Liver (tissue), 9 donors: Measurements from ENCODE around the gene STEAP3. TPM values are rescaled to one million over a fixed set of nuclear protein-coding genes. Genes with fewer than 3 reads are reported as not detected.

ENCODE experiments used
- DNase-seq: peaks from one replicate; pipeline ENCODE4 v3.0.0-alpha.2; 2017; ENCODE audit warnings: low spot score
- H3K27ac ChIP-seq, 2 donors: one replicate each; pipeline ENCODE4 v1.7.0; 2013; ENCODE audit warnings: inconsistent platforms in 2 of 2, low read length in 2 of 2, control low read depth in 1 of 2, low read depth in 1 of 2, mild to moderate bottlenecking in 1 of 2
- H3K27me3 ChIP-seq, 4 donors: one replicate each; pipeline versions ENCODE4 v1.6.1 to v1.7.0; 2013; ENCODE audit warnings: low read length in 3 of 4, inconsistent platforms in 1 of 4, mild to moderate bottlenecking in 1 of 4, moderate library complexity in 1 of 4; ENCODE audit not compliant: control insufficient read depth in 4 of 4, insufficient read depth in 4 of 4
- H3K36me3 ChIP-seq, 4 donors: one replicate each; pipeline versions ENCODE4 v1.6.1 to v1.7.0; 2013; ENCODE audit warnings: low read length in 3 of 4, mild to moderate bottlenecking in 3 of 4, low read depth in 1 of 4, moderate library complexity in 1 of 4; ENCODE audit not compliant: control insufficient read depth in 4 of 4, insufficient read depth in 3 of 4
- H3K4me1 ChIP-seq, 4 donors: one replicate each; pipeline versions ENCODE4 v1.6.1 to v1.7.0; 2013; ENCODE audit warnings: low read length in 3 of 4, mild to moderate bottlenecking in 3 of 4, moderate library complexity in 1 of 4; ENCODE audit not compliant: control insufficient read depth in 4 of 4, insufficient read depth in 4 of 4
- H3K4me3 ChIP-seq, 3 donors: one replicate each; pipeline versions ENCODE4 v1.6.1 to v1.7.0; 2013; ENCODE audit warnings: low read length in 3 of 3, control low read depth in 1 of 3, low read depth in 1 of 3, mild to moderate bottlenecking in 1 of 3
- H3K9ac ChIP-seq, 2 donors: one replicate each; pipeline ENCODE4 v1.7.0; 2013; ENCODE audit warnings: low read length in 2 of 2, mild to moderate bottlenecking in 2 of 2, moderate library complexity in 2 of 2, control low read depth in 1 of 2, low read depth in 1 of 2
- H3K9me3 ChIP-seq, 4 donors: one replicate each; pipeline versions ENCODE4 v1.6.1 to v1.7.0; 2013; ENCODE audit warnings: low read length in 3 of 4; ENCODE audit not compliant: control insufficient read depth in 4 of 4
- EGR1 ChIP-seq, 2 donors: IDR thresholded peaks; 2 replicates each; pipeline ENCODE4 v1.6.1; 2016 to 2018; ENCODE audit warnings: antibody characterized with exemption in 2 of 2, low read depth in 2 of 2
- FOXA1 ChIP-seq: IDR thresholded peaks from 2 replicates; pipeline ENCODE4 v1.6.1; 2016; ENCODE audit warnings: antibody characterized with exemption
- FOXA2 ChIP-seq: IDR thresholded peaks from 2 replicates; pipeline ENCODE4 v1.6.1; 2016; ENCODE audit warnings: antibody characterized with exemption
- HNF4A ChIP-seq, 2 donors: conservative IDR thresholded peaks; 2 replicates each; pipeline ENCODE4 v1.6.1; 2016; ENCODE audit warnings: antibody characterized with exemption in 2 of 2, mild to moderate bottlenecking in 2 of 2
- HNF4G ChIP-seq: IDR thresholded peaks from 2 replicates; pipeline ENCODE4 v1.6.1; 2016; ENCODE audit warnings: antibody characterized with exemption
- JUND ChIP-seq, 2 donors: IDR thresholded peaks; 2 replicates each; pipeline ENCODE4 v1.6.1; 2016; ENCODE audit warnings: antibody characterized with exemption in 2 of 2
- NR2F2 ChIP-seq: IDR thresholded peaks from 2 replicates; pipeline ENCODE4 v1.6.1; 2016; ENCODE audit warnings: antibody characterized with exemption
- RAD21 ChIP-seq, 2 donors: IDR thresholded peaks; 2 replicates each; pipeline ENCODE4 v1.6.1; 2016; ENCODE audit warnings: antibody characterized with exemption in 2 of 2, mild to moderate bottlenecking in 2 of 2
- RXRA ChIP-seq, 2 donors: IDR thresholded peaks; 2 replicates each; pipeline ENCODE4 v1.6.1; 2017 to 2018; ENCODE audit warnings: antibody characterized with exemption in 2 of 2, mild to moderate bottlenecking in 1 of 2
- SP1 ChIP-seq: IDR thresholded peaks from 2 replicates; pipeline ENCODE4 v1.6.1; 2018; ENCODE audit warnings: antibody characterized with exemption, mild to moderate bottlenecking
- TAF1 ChIP-seq: conservative IDR thresholded peaks from 2 replicates; pipeline ENCODE4 v1.6.1; 2016; ENCODE audit warnings: antibody characterized with exemption, mild to moderate bottlenecking
- YY1 ChIP-seq: IDR thresholded peaks from 2 replicates; pipeline ENCODE4 v1.6.1; 2016; ENCODE audit warnings: antibody characterized with exemption, mild to moderate bottlenecking
- WGBS: extraction: QIAGEN DNeasy Blood & Tissue Kit; methylation state at CpG from one replicate; pipeline ENCODE4 v1.1.7; 2013; 5-methylcytosine and 5-hydroxymethylcytosine counted together
- polyA plus RNA-seq, 2 donors: library from polyadenylated mRNA; stranded (reverse) in 1 of 2; unstranded in 1 of 2; fragments of 200-250 nt in 1 of 2; fragments of >200 nt in 1 of 2; fragmentation: Nextera tagmentation in 1 of 2; extraction: Ambion mirVana in 1 of 2; gene quantifications; one replicate each; pipeline versions ENCODE4 v1.2.1 to v1.2.3, GENCODE V29; 2013 to 2015
- total RNA-seq, 2 donors: library from RNA; depleted of rRNA; stranded (reverse); fragments of >200 nt; gene quantifications; one replicate each; pipeline ENCODE4 v1.2.3, GENCODE V29; 2014
- TF ChIP-seq, protein P1 (sequence below): IDR thresholded peaks from 2 replicates; pipeline ENCODE4 v1.6.1; 2016; ENCODE audit warnings: antibody characterized with exemption
- TF ChIP-seq, protein P2 (sequence below): IDR thresholded peaks from 2 replicates; pipeline ENCODE4 v1.6.1; 2016; ENCODE audit warnings: antibody characterized with exemption
- TF ChIP-seq, protein P3 (sequence below): IDR thresholded peaks from 2 replicates; pipeline ENCODE4 v1.6.1; 2016; ENCODE audit warnings: antibody characterized with exemption
- TF ChIP-seq, protein P4 (sequence below): IDR thresholded peaks from 2 replicates; pipeline ENCODE4 v1.6.1; 2016; ENCODE audit warnings: antibody characterized with exemption, mild to moderate bottlenecking
- TF ChIP-seq, protein P5 (sequence below): fragments of 150-350 bp; IDR thresholded peaks from 2 replicates; pipeline ENCODE4 v1.5.1; 2017; ENCODE audit warnings: improper control_type of control experiment, low read depth, low read length; ENCODE audit not compliant: missing input control
- donor health status: healthy.
- donor health status: healthy.
- donor health status: healthy.
- donor health status: healthy.
- donor health status: healthy.

Gene STEAP3
- total and polyA plus RNA-seq, 4 donors, result 44.4 to 158 (median 113) TPM

DNA sequence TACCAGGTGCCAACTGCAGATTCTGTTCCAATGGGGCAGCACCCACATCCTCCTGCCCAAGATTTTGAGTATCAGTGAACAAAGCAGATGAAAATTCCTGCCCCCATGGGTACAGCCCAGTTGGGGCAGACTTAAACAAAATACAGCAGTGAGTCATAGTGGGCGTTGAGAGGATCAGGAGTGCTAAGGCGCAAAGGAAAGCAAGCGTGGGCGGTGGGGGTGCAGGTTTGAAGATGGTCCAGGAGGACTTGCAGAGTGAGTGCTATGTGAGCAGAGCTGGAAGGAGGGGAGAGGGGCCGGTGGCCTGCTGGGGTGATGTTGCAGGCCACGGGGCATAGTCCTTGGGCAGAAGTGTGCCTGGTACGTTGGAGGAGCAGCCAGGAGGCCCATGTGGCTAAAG is 24.7 kb downstream of the STEAP3 start:
- no peaks in the 10 kb centered on the region for H3K27me3 ChIP-seq
- peaks cover 14 to 71% (median 60%) of the 10 kb centered on the region in 4 donors for H3K36me3 ChIP-seq
- TF ChIP-seq FOXA2 (no peak), YY1 (no peak), NR2F2 (no peak), FOXA1 (no peak), RXRA (IDR thresholded peaks at IDR 0.05) (no peak), RAD21 (IDR thresholded peaks at IDR 0.05) (no peak), SP1 (no peak), TAF1 (no peak), EGR1 (IDR thresholded peaks at IDR 0.05; ENCODE audit: low read depth in 2 of 2) (no peak), JUND (IDR thresholded peaks at IDR 0.05) (no peak), HNF4G (no peak)
- TF ChIP-seq, protein P1, sequence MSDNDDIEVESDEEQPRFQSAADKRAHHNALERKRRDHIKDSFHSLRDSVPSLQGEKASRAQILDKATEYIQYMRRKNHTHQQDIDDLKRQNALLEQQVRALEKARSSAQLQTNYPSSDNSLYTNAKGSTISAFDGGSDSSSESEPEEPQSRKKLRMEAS, result no peak
- TF ChIP-seq, protein P2, sequence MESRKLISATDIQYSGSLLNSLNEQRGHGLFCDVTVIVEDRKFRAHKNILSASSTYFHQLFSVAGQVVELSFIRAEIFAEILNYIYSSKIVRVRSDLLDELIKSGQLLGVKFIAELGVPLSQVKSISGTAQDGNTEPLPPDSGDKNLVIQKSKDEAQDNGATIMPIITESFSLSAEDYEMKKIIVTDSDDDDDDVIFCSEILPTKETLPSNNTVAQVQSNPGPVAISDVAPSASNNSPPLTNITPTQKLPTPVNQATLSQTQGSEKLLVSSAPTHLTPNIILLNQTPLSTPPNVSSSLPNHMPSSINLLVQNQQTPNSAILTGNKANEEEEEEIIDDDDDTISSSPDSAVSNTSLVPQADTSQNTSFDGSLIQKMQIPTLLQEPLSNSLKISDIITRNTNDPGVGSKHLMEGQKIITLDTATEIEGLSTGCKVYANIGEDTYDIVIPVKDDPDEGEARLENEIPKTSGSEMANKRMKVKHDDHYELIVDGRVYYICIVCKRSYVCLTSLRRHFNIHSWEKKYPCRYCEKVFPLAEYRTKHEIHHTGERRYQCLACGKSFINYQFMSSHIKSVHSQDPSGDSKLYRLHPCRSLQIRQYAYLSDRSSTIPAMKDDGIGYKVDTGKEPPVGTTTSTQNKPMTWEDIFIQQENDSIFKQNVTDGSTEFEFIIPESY, result no peak
- TF ChIP-seq, protein P3, sequence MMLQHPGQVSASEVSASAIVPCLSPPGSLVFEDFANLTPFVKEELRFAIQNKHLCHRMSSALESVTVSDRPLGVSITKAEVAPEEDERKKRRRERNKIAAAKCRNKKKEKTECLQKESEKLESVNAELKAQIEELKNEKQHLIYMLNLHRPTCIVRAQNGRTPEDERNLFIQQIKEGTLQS, result no peak
- TF ChIP-seq, protein P4, sequence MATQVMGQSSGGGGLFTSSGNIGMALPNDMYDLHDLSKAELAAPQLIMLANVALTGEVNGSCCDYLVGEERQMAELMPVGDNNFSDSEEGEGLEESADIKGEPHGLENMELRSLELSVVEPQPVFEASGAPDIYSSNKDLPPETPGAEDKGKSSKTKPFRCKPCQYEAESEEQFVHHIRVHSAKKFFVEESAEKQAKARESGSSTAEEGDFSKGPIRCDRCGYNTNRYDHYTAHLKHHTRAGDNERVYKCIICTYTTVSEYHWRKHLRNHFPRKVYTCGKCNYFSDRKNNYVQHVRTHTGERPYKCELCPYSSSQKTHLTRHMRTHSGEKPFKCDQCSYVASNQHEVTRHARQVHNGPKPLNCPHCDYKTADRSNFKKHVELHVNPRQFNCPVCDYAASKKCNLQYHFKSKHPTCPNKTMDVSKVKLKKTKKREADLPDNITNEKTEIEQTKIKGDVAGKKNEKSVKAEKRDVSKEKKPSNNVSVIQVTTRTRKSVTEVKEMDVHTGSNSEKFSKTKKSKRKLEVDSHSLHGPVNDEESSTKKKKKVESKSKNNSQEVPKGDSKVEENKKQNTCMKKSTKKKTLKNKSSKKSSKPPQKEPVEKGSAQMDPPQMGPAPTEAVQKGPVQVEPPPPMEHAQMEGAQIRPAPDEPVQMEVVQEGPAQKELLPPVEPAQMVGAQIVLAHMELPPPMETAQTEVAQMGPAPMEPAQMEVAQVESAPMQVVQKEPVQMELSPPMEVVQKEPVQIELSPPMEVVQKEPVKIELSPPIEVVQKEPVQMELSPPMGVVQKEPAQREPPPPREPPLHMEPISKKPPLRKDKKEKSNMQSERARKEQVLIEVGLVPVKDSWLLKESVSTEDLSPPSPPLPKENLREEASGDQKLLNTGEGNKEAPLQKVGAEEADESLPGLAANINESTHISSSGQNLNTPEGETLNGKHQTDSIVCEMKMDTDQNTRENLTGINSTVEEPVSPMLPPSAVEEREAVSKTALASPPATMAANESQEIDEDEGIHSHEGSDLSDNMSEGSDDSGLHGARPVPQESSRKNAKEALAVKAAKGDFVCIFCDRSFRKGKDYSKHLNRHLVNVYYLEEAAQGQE, result no peak
- TF ChIP-seq, protein P5, sequence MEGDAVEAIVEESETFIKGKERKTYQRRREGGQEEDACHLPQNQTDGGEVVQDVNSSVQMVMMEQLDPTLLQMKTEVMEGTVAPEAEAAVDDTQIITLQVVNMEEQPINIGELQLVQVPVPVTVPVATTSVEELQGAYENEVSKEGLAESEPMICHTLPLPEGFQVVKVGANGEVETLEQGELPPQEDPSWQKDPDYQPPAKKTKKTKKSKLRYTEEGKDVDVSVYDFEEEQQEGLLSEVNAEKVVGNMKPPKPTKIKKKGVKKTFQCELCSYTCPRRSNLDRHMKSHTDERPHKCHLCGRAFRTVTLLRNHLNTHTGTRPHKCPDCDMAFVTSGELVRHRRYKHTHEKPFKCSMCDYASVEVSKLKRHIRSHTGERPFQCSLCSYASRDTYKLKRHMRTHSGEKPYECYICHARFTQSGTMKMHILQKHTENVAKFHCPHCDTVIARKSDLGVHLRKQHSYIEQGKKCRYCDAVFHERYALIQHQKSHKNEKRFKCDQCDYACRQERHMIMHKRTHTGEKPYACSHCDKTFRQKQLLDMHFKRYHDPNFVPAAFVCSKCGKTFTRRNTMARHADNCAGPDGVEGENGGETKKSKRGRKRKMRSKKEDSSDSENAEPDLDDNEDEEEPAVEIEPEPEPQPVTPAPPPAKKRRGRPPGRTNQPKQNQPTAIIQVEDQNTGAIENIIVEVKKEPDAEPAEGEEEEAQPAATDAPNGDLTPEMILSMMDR, result no peak
- H3K27ac ChIP-seq, result no peak overlapping the region
- no peak overlapping the region for H3K4me3 ChIP-seq
- H3K4me1 ChIP-seq, result peaks cover 0 to 24% (median 11%) of the 10 kb centered on the region in 4 donors
- no peaks in the 10 kb centered on the region for H3K9me3 ChIP-seq
- 87% methylated on average over 7 of the region's 7 CpGs for WGBS
- no peak for DNase-seq
- H3K9ac ChIP-seq, result no peak overlapping the region

DNA sequence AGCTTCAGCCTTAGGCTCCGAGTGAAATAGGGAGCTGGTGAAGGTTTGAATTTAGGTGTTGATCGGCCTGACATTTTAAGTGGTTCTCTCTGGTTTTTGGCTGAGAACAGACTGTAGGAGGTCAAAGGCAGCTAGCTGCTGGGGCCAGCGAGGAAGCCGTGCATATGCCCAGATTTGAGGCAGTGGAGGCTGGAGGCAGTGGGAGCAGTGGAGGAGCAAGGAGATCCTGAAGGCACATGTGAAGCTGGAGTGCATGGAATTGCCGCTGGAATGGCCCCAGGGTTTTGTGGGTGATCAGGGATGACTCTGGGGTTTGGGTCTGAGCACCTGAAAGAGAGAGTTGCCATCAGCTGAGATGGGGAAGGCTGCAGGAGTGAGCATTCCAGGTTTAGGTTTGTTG is 25.1 kb downstream of the STEAP3 start:
- Histone ChIP-seq H3K27me3 (no peaks in the 10 kb centered on the region), H3K36me3 (peaks cover 14 to 69% (median 62%) of the 10 kb centered on the region in 4 donors), H3K9ac (no peak overlapping the region), H3K4me1 (peaks cover 0 to 24% (median 11%) of the 10 kb centered on the region in 4 donors), H3K27ac (no peak overlapping the region), H3K4me3 (no peak overlapping the region), H3K9me3 (no peaks in the 10 kb centered on the region)
- TF ChIP-seq FOXA2 (no peak), HNF4A (conservative IDR thresholded peaks at IDR 0.05) (no peak), HNF4G (no peak), YY1 (no peak), JUND (IDR thresholded peaks at IDR 0.05) (no peak), EGR1 (IDR thresholded peaks at IDR 0.05; ENCODE audit: low read depth in 2 of 2) (no peak), TAF1 (no peak), FOXA1 (no peak)
- DNase-seq, result no peak
- WGBS, result 95% methylated on average over 5 of the region's 5 CpGs
